ENCODE measurements around the gene AMIGO3.

AMIGO3 gene

GRCh38 chr3:49725906-49726681 is 6.6 kb upstream of the AMIGO3 start:
- DNase-seq (ENCODE audit: low read depth in 1 of 2, low spot score in 1 of 2) = no peak

- no peak for DNase-seq (ENCODE audit: low read depth in 1 of 2, low spot score in 1 of 2)
These were observed 5.1 kb upstream of the AMIGO3 start for GRCh38 chr3:49724586-49724985.

GRCh38 chr3:49723628-49724551 is 4.4 kb upstream of the AMIGO3 start, which contains the start of gene GMPPB:
Gene GMPPB, minus strand, starts transcription at chr3:49723951. Its CDS starts 225 bp downstream, at chr3:49723726.
- DNase-seq (ENCODE audit: low read depth in 1 of 2, low spot score in 1 of 2) = peak; percentile 86 to 88

- DNase-seq (ENCODE audit: low read depth in 1 of 2, low spot score in 1 of 2) = no peak
These were observed 3.8 kb upstream of the AMIGO3 start for GRCh38 chr3:49723296-49723627.

GRCh38 chr3:49722896-49723295 is 3.4 kb upstream of the AMIGO3 start:
- no peak for DNase-seq (ENCODE audit: low read depth in 1 of 2, low spot score in 1 of 2)

GRCh38 chr3:49721896-49722781 is 2.7 kb upstream of the AMIGO3 start:
- DNase-seq (ENCODE audit: low read depth in 1 of 2, low spot score in 1 of 2) = no peak

GRCh38 chr3:49721596-49721895 is 2.1 kb upstream of the AMIGO3 start:
- DNase-seq (ENCODE audit: low read depth in 1 of 2, low spot score in 1 of 2) = no peak

- DNase-seq (ENCODE audit: low read depth in 1 of 2, low spot score in 1 of 2) = no peak
These were observed 1.5 kb upstream of the AMIGO3 start for GRCh38 chr3:49720855-49721595.

- DNase-seq (ENCODE audit: low read depth in 1 of 2, low spot score in 1 of 2) = no peak
These were observed 648 bp downstream of the AMIGO3 start for GRCh38 chr3:49718858-49719213.

GRCh38 chr3:49717959-49718857 is 1.3 kb downstream of the AMIGO3 start:
- no peak for DNase-seq (ENCODE audit: low read depth in 1 of 2, low spot score in 1 of 2)

GRCh38 chr3:49717211-49717958 is 2.1 kb downstream of the AMIGO3 start:
- no peak for DNase-seq (ENCODE audit: low read depth in 1 of 2, low spot score in 1 of 2)

- no peak for DNase-seq (ENCODE audit: low read depth in 1 of 2, low spot score in 1 of 2)
These were observed 2.7 kb downstream of the AMIGO3 start for GRCh38 chr3:49716691-49717210.

GRCh38 chr3:49716169-49716568 is 3.3 kb downstream of the AMIGO3 start:
- DNase-seq (ENCODE audit: low read depth in 1 of 2, low spot score in 1 of 2) = no peak

GRCh38 chr3:49715611-49716121 is 3.8 kb downstream of the AMIGO3 start:
- no peak for DNase-seq (ENCODE audit: low read depth in 1 of 2, low spot score in 1 of 2)

- DNase-seq (ENCODE audit: low read depth in 1 of 2, low spot score in 1 of 2) = no peak
These were observed 4.5 kb downstream of the AMIGO3 start for GRCh38 chr3:49714728-49715550.

GRCh38 chr3:49713336-49714105 is 6.0 kb downstream of the AMIGO3 start:
- no peak for DNase-seq (ENCODE audit: low read depth in 1 of 2, low spot score in 1 of 2)
